ENCODE data around the gene NUDT21.
A peak's percentile ranks its signal among the peaks of the same experiment; 100 is the strongest.

The NUDT21 gene

DNA sequence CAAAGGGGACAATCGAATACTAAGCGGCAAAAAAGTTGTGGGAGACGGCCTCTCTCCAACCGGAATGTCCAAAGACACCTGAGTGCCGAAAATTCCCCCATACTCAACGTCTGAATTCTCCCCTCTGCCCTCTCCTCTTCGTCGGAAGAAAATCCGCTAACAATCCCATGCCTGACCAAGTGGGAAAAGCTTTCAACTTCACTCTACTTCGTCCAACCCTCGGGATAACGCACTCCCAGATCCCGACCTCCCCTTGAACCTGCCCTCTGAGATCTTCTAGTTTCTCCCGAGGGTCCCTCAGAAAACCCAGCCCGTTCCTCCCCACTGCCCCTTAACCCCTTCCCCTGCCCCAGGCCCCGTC is 26.7 kb downstream of the NUDT21 start:
- TF ChIP-seq, protein P1, sequence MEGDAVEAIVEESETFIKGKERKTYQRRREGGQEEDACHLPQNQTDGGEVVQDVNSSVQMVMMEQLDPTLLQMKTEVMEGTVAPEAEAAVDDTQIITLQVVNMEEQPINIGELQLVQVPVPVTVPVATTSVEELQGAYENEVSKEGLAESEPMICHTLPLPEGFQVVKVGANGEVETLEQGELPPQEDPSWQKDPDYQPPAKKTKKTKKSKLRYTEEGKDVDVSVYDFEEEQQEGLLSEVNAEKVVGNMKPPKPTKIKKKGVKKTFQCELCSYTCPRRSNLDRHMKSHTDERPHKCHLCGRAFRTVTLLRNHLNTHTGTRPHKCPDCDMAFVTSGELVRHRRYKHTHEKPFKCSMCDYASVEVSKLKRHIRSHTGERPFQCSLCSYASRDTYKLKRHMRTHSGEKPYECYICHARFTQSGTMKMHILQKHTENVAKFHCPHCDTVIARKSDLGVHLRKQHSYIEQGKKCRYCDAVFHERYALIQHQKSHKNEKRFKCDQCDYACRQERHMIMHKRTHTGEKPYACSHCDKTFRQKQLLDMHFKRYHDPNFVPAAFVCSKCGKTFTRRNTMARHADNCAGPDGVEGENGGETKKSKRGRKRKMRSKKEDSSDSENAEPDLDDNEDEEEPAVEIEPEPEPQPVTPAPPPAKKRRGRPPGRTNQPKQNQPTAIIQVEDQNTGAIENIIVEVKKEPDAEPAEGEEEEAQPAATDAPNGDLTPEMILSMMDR (IDR thresholded peaks at IDR 0.05; ENCODE audit: low read depth, low read length), result no peak
- H3K4me3 ChIP-seq (ENCODE audit: low read depth, low read length), result peak overlapping the region; percentile 78

DNA sequence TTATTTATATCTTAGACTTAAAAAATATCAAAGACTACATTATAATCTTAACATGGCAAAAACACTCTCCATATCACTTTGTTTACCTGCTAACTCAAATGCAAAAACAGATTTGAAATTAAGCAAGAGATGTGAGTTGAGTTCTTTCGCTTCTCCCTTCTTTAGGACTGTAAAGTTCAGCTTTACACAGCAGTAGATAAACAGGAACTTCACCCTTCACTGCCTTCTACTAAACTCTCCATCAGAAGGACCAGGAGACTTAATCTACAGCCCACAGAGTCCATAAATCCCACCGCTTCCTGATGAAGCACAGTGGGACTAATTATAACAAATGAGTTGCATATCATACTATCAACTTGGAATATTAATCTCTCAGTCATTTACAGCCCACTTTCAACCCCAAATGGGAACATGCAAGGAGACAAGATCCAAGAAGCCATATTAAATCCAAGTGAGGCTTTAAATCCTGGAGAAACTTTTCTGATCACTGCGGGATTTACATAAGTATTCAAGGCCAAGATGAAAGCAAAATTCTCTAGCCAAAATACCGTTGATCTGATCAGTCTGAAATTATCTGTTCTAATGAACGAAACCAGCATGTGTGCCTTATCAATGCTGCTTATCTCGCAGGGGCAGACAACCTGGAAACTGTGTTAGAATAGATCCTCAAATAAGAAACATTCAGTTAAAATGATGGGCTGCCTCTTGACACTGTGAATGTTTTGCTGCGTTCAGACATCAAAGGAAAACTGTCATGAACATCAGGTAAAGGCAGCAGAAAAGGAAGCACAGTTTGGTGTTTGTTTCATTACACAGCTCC is 27.3 kb downstream of the NUDT21 start:
- peak overlapping the region; percentile 78 for H3K4me3 ChIP-seq (ENCODE audit: low read depth, low read length)
- TF ChIP-seq, protein P1 (IDR thresholded peaks at IDR 0.05; ENCODE audit: low read depth, low read length), result no peak

DNA sequence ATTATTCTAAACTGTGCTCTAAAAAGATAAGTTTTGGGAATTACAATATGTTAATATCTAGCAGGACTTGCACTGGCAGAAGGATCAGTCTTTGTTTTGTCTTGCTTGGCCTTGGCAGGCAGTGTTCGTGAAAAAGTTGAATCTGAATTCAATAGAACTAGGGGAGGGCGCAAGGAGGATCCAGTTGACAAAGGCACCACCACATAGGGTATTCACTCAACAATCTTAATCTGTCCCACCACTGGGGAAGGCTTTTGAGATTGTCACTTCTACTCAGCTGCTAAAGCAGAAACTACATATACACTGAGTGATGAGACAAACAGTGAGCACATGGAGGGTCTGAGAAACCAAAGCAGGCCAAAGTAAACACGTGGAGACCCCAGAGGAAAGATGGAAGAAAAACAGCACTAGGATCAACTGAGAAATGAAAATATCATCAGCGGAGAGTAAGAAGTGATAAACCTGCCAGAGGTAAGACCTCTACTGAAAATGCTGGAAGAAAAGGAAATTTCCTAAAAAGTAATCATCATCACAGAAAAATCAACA is 28.2 kb downstream of the NUDT21 start:
- TF ChIP-seq, protein P1 (IDR thresholded peaks at IDR 0.05; ENCODE audit: low read depth, low read length), result no peak
- H3K4me3 ChIP-seq (ENCODE audit: low read depth, low read length), result 0 out of 2 replicates have a peak overlapping the region, but pooled peaks have one; percentile 17

DNA sequence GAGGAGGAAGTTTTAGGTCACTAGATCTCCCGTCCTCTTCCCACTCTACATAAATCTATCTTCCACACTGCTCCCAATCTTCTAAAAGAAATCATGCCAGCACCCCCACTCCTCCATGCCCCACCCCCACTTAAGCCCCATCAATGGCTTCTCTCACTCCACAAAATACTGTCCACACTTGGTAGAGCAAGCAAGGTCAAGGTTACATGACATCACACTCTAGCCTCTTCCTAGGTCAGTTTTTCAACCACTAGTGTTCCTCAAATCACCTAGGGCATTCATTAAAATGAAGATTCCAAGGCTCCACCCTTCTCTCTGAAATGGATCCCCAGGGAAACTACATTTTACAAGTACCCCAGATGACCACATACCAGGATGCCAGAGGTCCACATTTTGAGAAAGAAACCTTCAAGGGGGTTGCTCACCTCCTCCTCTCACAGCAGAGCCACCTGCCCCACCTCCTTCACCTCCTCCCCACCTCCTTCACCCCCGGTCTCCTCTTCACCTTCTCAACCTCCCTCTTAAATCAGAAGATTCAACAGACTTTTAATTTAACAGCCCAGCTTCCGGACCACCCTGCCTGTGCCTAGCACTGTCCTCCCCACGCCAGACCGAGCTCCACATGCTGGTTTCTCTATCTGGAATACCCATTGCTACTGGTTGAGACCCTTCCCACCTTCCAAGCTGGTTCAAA is 29.0 kb downstream of the NUDT21 start:
- H3K4me3 ChIP-seq (ENCODE audit: low read depth, low read length), result no peak overlapping the region
- TF ChIP-seq, protein P1 (IDR thresholded peaks at IDR 0.05; ENCODE audit: low read depth, low read length), result no peak

DNA sequence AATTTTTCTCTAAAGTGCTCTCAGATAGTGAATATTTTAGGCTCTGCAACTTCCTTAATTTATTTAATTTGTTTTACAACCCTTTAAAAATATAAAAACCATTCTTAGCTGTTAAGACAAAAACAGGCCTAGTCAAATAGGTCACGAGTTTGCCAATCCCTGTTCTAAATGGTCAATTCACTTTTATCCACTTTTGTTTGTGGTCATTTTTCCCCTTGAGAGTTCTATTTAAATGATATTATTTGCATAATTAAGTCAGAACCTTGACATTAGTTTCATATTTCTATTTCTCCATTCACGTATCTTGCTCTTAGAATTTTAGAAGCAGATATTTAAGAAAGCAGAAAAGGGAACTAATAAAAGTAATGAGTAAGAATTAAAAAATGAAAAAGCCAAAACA is 29.8 kb downstream of the NUDT21 start:
- H3K4me3 ChIP-seq (ENCODE audit: low read depth, low read length), result no peak overlapping the region
- TF ChIP-seq, protein P1 (IDR thresholded peaks at IDR 0.05; ENCODE audit: low read depth, low read length), result no peak

DNA sequence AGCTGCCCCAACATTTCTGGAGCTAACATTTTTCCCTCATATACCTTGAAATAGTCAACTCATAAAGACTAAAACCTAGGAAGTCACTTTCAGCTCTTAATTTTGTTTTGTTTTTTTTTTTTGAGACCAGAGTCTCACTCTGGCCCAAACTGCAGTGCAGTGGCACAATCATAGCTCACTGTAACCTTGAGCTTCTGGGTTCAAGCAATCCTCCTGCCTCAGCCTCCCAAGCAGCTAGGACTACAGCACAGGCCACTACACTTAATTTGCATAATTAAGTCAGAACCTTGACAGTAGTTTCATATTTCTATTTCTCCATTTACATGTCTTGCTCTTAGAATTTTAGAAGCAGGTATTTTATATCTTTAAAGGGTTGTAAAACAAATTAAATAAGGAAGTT is 30.5 kb downstream of the NUDT21 start:
- TF ChIP-seq, protein P1 (IDR thresholded peaks at IDR 0.05; ENCODE audit: low read depth, low read length), result no peak
- no peak overlapping the region for H3K4me3 ChIP-seq (ENCODE audit: low read depth, low read length)

Data from WI38 (cell line).